ENCODE measurements around the gene SYNJ2.

Gene SYNJ2

GRCh38 chr6:158044525-158044888, 62.8 kb downstream of the SYNJ2 start:
- Histone ChIP-seq H3K27ac (ENCODE audit: low read depth, low read length) (no peak overlapping the region), H3K4me3 (ENCODE audit: low read depth in 1 of 2, low read length in 2 of 2) (no peak overlapping the region), H3K27me3 (ENCODE audit: control insufficient read depth in 1 of 2, insufficient read depth in 2 of 2, low read length in 2 of 2) (no peaks in the 10 kb centered on the region), H3K4me1 (ENCODE audit: insufficient read depth, low read length) (peaks cover 27% of the 10 kb centered on the region), H3K9ac (ENCODE audit: low read length) (no peak overlapping the region), H3K9me3 (ENCODE audit: low read length) (no peaks in the 10 kb centered on the region), H3K36me3 (ENCODE audit: insufficient read depth, low read length) (peaks cover 9% of the 10 kb centered on the region)

DNA sequence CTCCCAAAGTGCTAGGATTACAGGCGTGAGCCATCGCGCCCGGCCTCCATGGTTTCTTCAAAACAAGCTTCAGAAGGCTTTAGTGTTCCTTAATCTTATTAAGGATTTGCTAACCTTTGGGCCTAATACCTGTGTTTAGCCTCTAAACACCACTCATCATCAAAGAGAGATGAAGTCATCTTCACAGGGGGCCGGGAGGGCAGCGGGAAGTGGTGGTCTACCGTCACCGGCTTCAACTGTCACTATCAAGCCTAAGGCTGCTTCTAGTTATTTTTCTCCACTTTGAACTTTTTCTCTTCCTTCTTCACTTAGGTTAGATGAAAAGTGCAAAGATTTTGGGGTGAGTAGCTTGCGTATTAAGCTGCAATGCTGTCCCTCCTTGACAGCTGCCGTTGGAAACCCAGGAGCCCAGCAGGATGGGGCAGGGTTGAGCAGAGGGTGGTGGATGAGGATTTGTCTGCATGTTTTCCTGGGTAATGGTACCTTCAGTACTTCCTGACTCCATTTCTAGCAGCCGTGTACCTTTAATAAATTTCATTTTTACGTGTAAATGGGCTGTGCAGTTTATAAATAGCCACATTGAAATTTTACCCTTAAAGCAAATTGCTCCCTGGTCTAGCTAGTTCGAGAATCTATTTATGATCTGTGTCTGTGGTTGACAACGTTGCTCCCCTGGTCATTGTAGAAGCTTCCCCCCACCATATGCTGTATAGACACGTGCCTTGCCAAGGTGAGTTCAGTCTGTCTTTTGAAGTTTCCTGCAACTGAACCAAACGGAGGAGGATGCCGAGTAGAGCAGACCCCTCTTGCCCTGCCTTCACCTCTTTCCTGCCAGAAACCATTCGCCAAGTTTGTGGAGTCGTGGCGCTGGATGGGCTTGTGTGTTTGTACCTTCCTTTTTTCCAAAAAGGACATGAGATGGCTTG, 64.8 kb downstream of the SYNJ2 start:
- peaks cover 9% of the 10 kb centered on the region for H3K36me3 ChIP-seq (ENCODE audit: insufficient read depth, low read length)
- H3K9me3 ChIP-seq (ENCODE audit: low read length): no peaks in the 10 kb centered on the region
- no peak overlapping the region for H3K4me3 ChIP-seq (ENCODE audit: low read depth in 1 of 2, low read length in 2 of 2)
- no peak overlapping the region for H3K9ac ChIP-seq (ENCODE audit: low read length)
- H3K4me1 ChIP-seq (ENCODE audit: insufficient read depth, low read length): peaks cover 8% of the 10 kb centered on the region
- no peak overlapping the region for H3K27ac ChIP-seq (ENCODE audit: low read depth, low read length)
- no peaks in the 10 kb centered on the region for H3K27me3 ChIP-seq (ENCODE audit: control insufficient read depth in 1 of 2, insufficient read depth in 2 of 2, low read length in 2 of 2)

- no peaks in the 10 kb centered on the region for H3K27me3 ChIP-seq (ENCODE audit: control insufficient read depth in 1 of 2, insufficient read depth in 2 of 2, low read length in 2 of 2)
- H3K4me3 ChIP-seq (ENCODE audit: low read depth in 1 of 2, low read length in 2 of 2): no peak overlapping the region
- no peaks in the 10 kb centered on the region for H3K9me3 ChIP-seq (ENCODE audit: low read length)
- H3K36me3 ChIP-seq (ENCODE audit: insufficient read depth, low read length): peaks cover 9% of the 10 kb centered on the region
- peaks cover 2% of the 10 kb centered on the region for H3K4me1 ChIP-seq (ENCODE audit: insufficient read depth, low read length)
- H3K27ac ChIP-seq (ENCODE audit: low read depth, low read length): no peak overlapping the region
- no peak overlapping the region for H3K9ac ChIP-seq (ENCODE audit: low read length)
Measured at GRCh38 chr6:158047127-158047518, 65.5 kb downstream of the SYNJ2 start.

GRCh38 chr6:158047563-158048323, 66.1 kb downstream of the SYNJ2 start:
- H3K9ac ChIP-seq (ENCODE audit: low read length): no peak overlapping the region
- H3K4me3 ChIP-seq (ENCODE audit: low read depth in 1 of 2, low read length in 2 of 2): no peak overlapping the region
- H3K36me3 ChIP-seq (ENCODE audit: insufficient read depth, low read length): peaks cover 9% of the 10 kb centered on the region
- no peaks in the 10 kb centered on the region for H3K27me3 ChIP-seq (ENCODE audit: control insufficient read depth in 1 of 2, insufficient read depth in 2 of 2, low read length in 2 of 2)
- H3K9me3 ChIP-seq (ENCODE audit: low read length): no peaks in the 10 kb centered on the region
- no peaks in the 10 kb centered on the region for H3K4me1 ChIP-seq (ENCODE audit: insufficient read depth, low read length)
- no peak overlapping the region for H3K27ac ChIP-seq (ENCODE audit: low read depth, low read length)

GRCh38 chr6:158048589-158048988, 66.9 kb downstream of the SYNJ2 start:
- no peak overlapping the region for H3K4me3 ChIP-seq (ENCODE audit: low read depth in 1 of 2, low read length in 2 of 2)
- H3K9ac ChIP-seq (ENCODE audit: low read length): no peak overlapping the region
- H3K4me1 ChIP-seq (ENCODE audit: insufficient read depth, low read length): no peaks in the 10 kb centered on the region
- no peaks in the 10 kb centered on the region for H3K27me3 ChIP-seq (ENCODE audit: control insufficient read depth in 1 of 2, insufficient read depth in 2 of 2, low read length in 2 of 2)
- no peak overlapping the region for H3K27ac ChIP-seq (ENCODE audit: low read depth, low read length)
- H3K9me3 ChIP-seq (ENCODE audit: low read length): no peaks in the 10 kb centered on the region
- peaks cover 5% of the 10 kb centered on the region for H3K36me3 ChIP-seq (ENCODE audit: insufficient read depth, low read length)

- Histone ChIP-seq H3K4me3 (ENCODE audit: low read depth in 1 of 2, low read length in 2 of 2) (no peak overlapping the region), H3K9me3 (ENCODE audit: low read length) (no peaks in the 10 kb centered on the region), H3K9ac (ENCODE audit: low read length) (no peak overlapping the region), H3K27ac (ENCODE audit: low read depth, low read length) (no peak overlapping the region), H3K36me3 (ENCODE audit: insufficient read depth, low read length) (no peaks in the 10 kb centered on the region), H3K27me3 (ENCODE audit: control insufficient read depth in 1 of 2, insufficient read depth in 2 of 2, low read length in 2 of 2) (no peaks in the 10 kb centered on the region), H3K4me1 (ENCODE audit: insufficient read depth, low read length) (no peaks in the 10 kb centered on the region)
Measured at GRCh38 chr6:158049055-158050028, 67.7 kb downstream of the SYNJ2 start.

GRCh38 chr6:158050107-158050735, 68.6 kb downstream of the SYNJ2 start:
- H3K27ac ChIP-seq (ENCODE audit: low read depth, low read length): no peak overlapping the region
- no peaks in the 10 kb centered on the region for H3K4me1 ChIP-seq (ENCODE audit: insufficient read depth, low read length)
- no peak overlapping the region for H3K9ac ChIP-seq (ENCODE audit: low read length)
- H3K36me3 ChIP-seq (ENCODE audit: insufficient read depth, low read length): peaks cover 6% of the 10 kb centered on the region
- H3K4me3 ChIP-seq (ENCODE audit: low read depth in 1 of 2, low read length in 2 of 2): no peak overlapping the region
- H3K9me3 ChIP-seq (ENCODE audit: low read length): no peaks in the 10 kb centered on the region
- H3K27me3 ChIP-seq (ENCODE audit: control insufficient read depth in 1 of 2, insufficient read depth in 2 of 2, low read length in 2 of 2): no peaks in the 10 kb centered on the region

GRCh38 chr6:158050955-158051354, 69.3 kb downstream of the SYNJ2 start:
- H3K27me3 ChIP-seq (ENCODE audit: control insufficient read depth in 1 of 2, insufficient read depth in 2 of 2, low read length in 2 of 2): no peaks in the 10 kb centered on the region
- H3K4me1 ChIP-seq (ENCODE audit: insufficient read depth, low read length): no peaks in the 10 kb centered on the region
- peaks cover 6% of the 10 kb centered on the region for H3K36me3 ChIP-seq (ENCODE audit: insufficient read depth, low read length)
- no peak overlapping the region for H3K9ac ChIP-seq (ENCODE audit: low read length)
- H3K4me3 ChIP-seq (ENCODE audit: low read depth in 1 of 2, low read length in 2 of 2): no peak overlapping the region
- no peaks in the 10 kb centered on the region for H3K9me3 ChIP-seq (ENCODE audit: low read length)
- H3K27ac ChIP-seq (ENCODE audit: low read depth, low read length): no peak overlapping the region

DNA sequence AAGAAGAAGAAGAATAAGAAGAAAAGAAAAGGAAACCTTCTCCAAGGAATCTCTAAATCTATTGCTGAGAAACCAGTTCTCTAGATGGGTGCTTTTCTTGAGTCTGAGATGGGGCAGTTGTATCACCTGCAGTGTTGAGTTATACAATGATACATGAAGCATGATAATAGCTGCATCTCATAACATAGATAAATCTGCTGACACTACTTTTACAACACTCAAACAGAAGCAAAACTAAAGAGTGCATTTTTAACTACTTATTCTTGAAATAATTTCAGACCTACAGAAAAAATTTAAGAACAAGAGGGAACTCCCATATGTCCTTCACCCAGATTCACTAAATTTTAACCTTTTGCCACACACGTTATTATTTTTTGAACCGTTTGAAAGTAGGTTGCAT, 70.3 kb downstream of the SYNJ2 start:
- Histone ChIP-seq H3K9me3 (ENCODE audit: low read length) (no peaks in the 10 kb centered on the region), H3K27ac (ENCODE audit: low read depth, low read length) (no peak overlapping the region), H3K9ac (ENCODE audit: low read length) (no peak overlapping the region), H3K4me3 (ENCODE audit: low read depth in 1 of 2, low read length in 2 of 2) (no peak overlapping the region), H3K27me3 (ENCODE audit: control insufficient read depth in 1 of 2, insufficient read depth in 2 of 2, low read length in 2 of 2) (no peaks in the 10 kb centered on the region), H3K4me1 (ENCODE audit: insufficient read depth, low read length) (no peaks in the 10 kb centered on the region), H3K36me3 (ENCODE audit: insufficient read depth, low read length) (peaks cover 11% of the 10 kb centered on the region)

- H3K4me3 ChIP-seq (ENCODE audit: low read depth in 1 of 2, low read length in 2 of 2): no peak overlapping the region
- no peak overlapping the region for H3K27ac ChIP-seq (ENCODE audit: low read depth, low read length)
- H3K36me3 ChIP-seq (ENCODE audit: insufficient read depth, low read length): peaks cover 11% of the 10 kb centered on the region
- peaks cover 8% of the 10 kb centered on the region for H3K4me1 ChIP-seq (ENCODE audit: insufficient read depth, low read length)
- no peaks in the 10 kb centered on the region for H3K9me3 ChIP-seq (ENCODE audit: low read length)
- no peaks in the 10 kb centered on the region for H3K27me3 ChIP-seq (ENCODE audit: control insufficient read depth in 1 of 2, insufficient read depth in 2 of 2, low read length in 2 of 2)
- no peak overlapping the region for H3K9ac ChIP-seq (ENCODE audit: low read length)
Measured at GRCh38 chr6:158053377-158054313, 72.0 kb downstream of the SYNJ2 start.
